Parathyroid adenoma (tissue), 2 donors: ENCODE data around the gene PLPP4.
"Not testable (repeated sequence)": the region's sequence is repeated elsewhere in the genome, so short reads cannot be mapped to it uniquely, and the experiment has no call there.

Experiments used
- H2AFZ ChIP-seq: fragments of 300-600 bp; sonication (generic); one replicate; pipeline ENCODE4 v1.7.0; 2017; ENCODE audit warnings: antibody characterized with exemption, mild to moderate bottlenecking
- H3K27ac ChIP-seq: fragments of 300-600 bp; sonication (generic); one replicate; pipeline ENCODE4 v1.7.0; 2017
- H3K27me3 ChIP-seq: fragments of 300-600 bp; sonication (generic); one replicate; pipeline ENCODE4 v1.7.0; 2017; ENCODE audit warnings: low read length; ENCODE audit not compliant: control insufficient read depth, insufficient read depth
- H3K36me3 ChIP-seq: fragments of 300-600 bp; sonication (generic); one replicate; pipeline ENCODE4 v1.7.0; 2017; ENCODE audit warnings: low read length; ENCODE audit not compliant: control insufficient read depth, insufficient read depth
- H3K4me1 ChIP-seq: fragments of 300-600 bp; sonication (generic); one replicate; pipeline ENCODE4 v1.7.0; 2017; ENCODE audit warnings: control low read depth
- H3K4me2 ChIP-seq: fragments of 300-600 bp; sonication (generic); one replicate; pipeline ENCODE4 v1.7.0; 2017; ENCODE audit warnings: low read length
- H3K4me3 ChIP-seq: fragments of 300-600 bp; sonication (generic); one replicate; pipeline ENCODE4 v1.7.0; 2017; ENCODE audit warnings: low read depth, low read length
- H3K79me2 ChIP-seq: fragments of 300-600 bp; sonication (generic); one replicate; pipeline ENCODE4 v1.7.0; 2017; ENCODE audit warnings: control low read depth
- H3K9ac ChIP-seq: fragments of 300-600 bp; sonication (generic); one replicate; pipeline ENCODE4 v1.7.0; 2017; ENCODE audit warnings: mild to moderate bottlenecking
- H3K9me3 ChIP-seq: fragments of 300-600 bp; sonication (generic); one replicate; pipeline ENCODE4 v1.7.0; 2017; ENCODE audit warnings: low read length; ENCODE audit not compliant: control insufficient read depth
- CTCF ChIP-seq: fragments of 300-600 bp; sonication (generic); IDR thresholded peaks from one replicate; pipeline ENCODE4 v1.7.0; 2017; ENCODE audit warnings: antibody characterized with exemption, mild to moderate bottlenecking
- donor health status: primary hyperparathyroidism.

The PLPP4 gene

GRCh38 chr10:120503689-120504088 lies 46.7 kb downstream of the PLPP4 start:
- Histone ChIP-seq H3K4me1 (no peaks in the 10 kb centered on the region), H3K9me3 (no peaks in the 10 kb centered on the region), H2AFZ (no peak overlapping the region), H3K36me3 (no peaks in the 10 kb centered on the region), H3K4me2 (no peak overlapping the region), H3K27me3 (no peaks in the 10 kb centered on the region), H3K27ac (no peak overlapping the region), H3K79me2 (no peaks in the 10 kb centered on the region), H3K4me3 (no peak overlapping the region), H3K9ac (no peak overlapping the region)
- no peak for TF ChIP-seq CTCF

- H3K4me3 ChIP-seq, H3K9ac ChIP-seq, H2AFZ ChIP-seq, H3K4me1 ChIP-seq, H3K27ac ChIP-seq, H3K79me2 ChIP-seq, H3K9me3 ChIP-seq, H3K4me2 ChIP-seq, H3K27me3 ChIP-seq, H3K36me3 ChIP-seq: not testable (repeated sequence)
Measured at GRCh38 chr10:120504227-120504626, 47.2 kb downstream of the PLPP4 start.

- TF ChIP-seq CTCF = no peak
- Histone ChIP-seq H3K79me2 (no peaks in the 10 kb centered on the region), H2AFZ (no peak overlapping the region)
Measured at GRCh38 chr10:120505056-120505455, 48.0 kb downstream of the PLPP4 start.

GRCh38 chr10:120505866-120506265 lies 48.8 kb downstream of the PLPP4 start:
- Histone ChIP-seq H3K9me3 (no peaks in the 10 kb centered on the region), H3K4me3 (no peak overlapping the region), H3K79me2 (no peaks in the 10 kb centered on the region), H3K4me2 (no peak overlapping the region), H3K9ac (no peak overlapping the region), H3K27ac (no peak overlapping the region), H3K27me3 (no peaks in the 10 kb centered on the region), H3K36me3 (no peaks in the 10 kb centered on the region), H2AFZ (no peak overlapping the region), H3K4me1 (no peaks in the 10 kb centered on the region)
- no peak for TF ChIP-seq CTCF

More at GRCh38 chr10:120505056-120505455, 48.0 kb downstream of the PLPP4 start:
- H3K36me3 ChIP-seq = no peaks in the 10 kb centered on the region
- no peaks in the 10 kb centered on the region for H3K9me3 ChIP-seq
- H3K4me2 ChIP-seq = no peak overlapping the region
- no peaks in the 10 kb centered on the region for H3K27me3 ChIP-seq
- H3K9ac ChIP-seq = no peak overlapping the region
- H3K27ac ChIP-seq = no peak overlapping the region
- no peaks in the 10 kb centered on the region for H3K4me1 ChIP-seq
- H3K4me3 ChIP-seq = no peak overlapping the region

GRCh38 chr10:120506674-120507073 lies 49.6 kb downstream of the PLPP4 start:
- Histone ChIP-seq H3K27me3 (no peaks in the 10 kb centered on the region), H3K4me3 (no peak overlapping the region), H3K4me1 (no peaks in the 10 kb centered on the region), H3K36me3 (no peaks in the 10 kb centered on the region), H3K27ac (no peak overlapping the region), H3K9me3 (no peaks in the 10 kb centered on the region), H3K9ac (no peak overlapping the region), H3K79me2 (no peaks in the 10 kb centered on the region), H3K4me2 (no peak overlapping the region), H2AFZ (no peak overlapping the region)
- TF ChIP-seq CTCF = no peak
